Spleen (tissue), 7 donors: ENCODE results near the gene MYO3B.

Experiments used
- CTCF ChIP-seq, 11 experiments: fragments of 200-600 bp in 7 of 11; fragments of 450-650 bp in 4 of 11; sonication (generic) in 4 of 11; IDR thresholded peaks in 8 of 11; conservative IDR thresholded peaks in 3 of 11; 1 replicate in 7 of 11; 2 replicates in 4 of 11; pipeline versions ENCODE4 v1.4.0 to v1.8.0; 2016 to 2021; ENCODE audit warnings: antibody characterized with exemption in 11 of 11, inconsistent platforms in 4 of 11, mild to moderate bottlenecking in 1 of 11
- POLR2A ChIP-seq, 3 donors: fragments of 450-650 bp; IDR thresholded peaks; one replicate each; pipeline ENCODE4 v1.5.1; 2017; ENCODE audit warnings: antibody characterized with exemption in 3 of 3, mild to moderate bottlenecking in 1 of 3
- POLR2AphosphoS5 ChIP-seq, 3 donors: sonication (generic); formaldehyde crosslinking; IDR thresholded peaks; one replicate each; pipeline ENCODE4 v1.5.1; 2017; ENCODE audit warnings: antibody characterized with exemption in 3 of 3
- donor health status: DM: no; HTN: no; CAD: no; lungs with moderate emphysema.
- donor health status: DM: no; HTN: no; CAD: no.
- donor health status: DM: no; HTN: no; CAD: no.

- TF ChIP-seq CTCF (IDR thresholded peaks at IDR 0.05 in 8 of 11, conservative IDR thresholded peaks at IDR 0.05 in 3 of 11) (no peak), POLR2A (IDR thresholded peaks at IDR 0.05) (no peak), POLR2AphosphoS5 (IDR thresholded peaks at IDR 0.05) (no peak)
Measured at GRCh38 chr2:170207901-170208300, 30.0 kb downstream of the MYO3B start.
